Sigmoid colon (tissue), 7 donors: ENCODE measurements around the gene LYPD6B. TPM values are rescaled to one million over a fixed set of nuclear protein-coding genes. Genes with fewer than 3 reads are reported as not detected.

Experiments used
- DNase-seq: peaks from one replicate; pipeline ENCODE4 v3.0.0-alpha.2; 2019
- H3K27ac ChIP-seq, 4 donors: fragments of 200-600 bp; sonication (generic); one replicate each; pipeline ENCODE4 v1.5.1; 2016 to 2019; ENCODE audit warnings: mild to moderate bottlenecking in 1 of 4
- H3K27me3 ChIP-seq, 3 donors: fragments of 200-600 bp; sonication (generic); one replicate each; pipeline ENCODE4 v1.5.1; 2019; ENCODE audit warnings: mild to moderate bottlenecking in 1 of 3
- H3K36me3 ChIP-seq, 4 donors: fragments of 200-600 bp; sonication (generic); one replicate each; pipeline ENCODE4 v1.5.1; 2016 to 2019
- H3K4me1 ChIP-seq, 4 donors: fragments of 200-600 bp; sonication (generic); one replicate each; pipeline ENCODE4 v1.5.1; 2017 to 2019
- H3K4me3 ChIP-seq, 4 donors: fragments of 200-600 bp; sonication (generic); one replicate each; pipeline ENCODE4 v1.5.1; 2017 to 2019; ENCODE audit warnings: mild to moderate bottlenecking in 2 of 4, moderate library complexity in 1 of 4
- H3K9me3 ChIP-seq, 4 donors: fragments of 200-600 bp in 3 of 4; sonication (generic) in 3 of 4; one replicate each; pipeline versions ENCODE4 v1.5.1 to v1.6.1; 2013 to 2019
- CTCF ChIP-seq, 4 experiments: fragments of 450-650 bp in 3 of 4; fragments of 200-600 bp in 1 of 4; IDR thresholded peaks; one replicate each; pipeline ENCODE4 v1.5.1; 2016 to 2019; ENCODE audit warnings: antibody characterized with exemption in 4 of 4, mild to moderate bottlenecking in 3 of 4, moderate library complexity in 2 of 4
- EP300 ChIP-seq, 4 donors: sonication (generic); formaldehyde crosslinking; IDR thresholded peaks; one replicate each; pipeline ENCODE4 v1.6.1; 2017; ENCODE audit warnings: antibody characterized with exemption in 4 of 4
- POLR2A ChIP-seq, 2 donors: fragments of 450-650 bp; IDR thresholded peaks; one replicate each; pipeline ENCODE4 v1.6.1; 2016; ENCODE audit warnings: antibody characterized with exemption in 2 of 2, mild to moderate bottlenecking in 2 of 2, moderate library complexity in 2 of 2
- POLR2AphosphoS5 ChIP-seq, 4 donors: sonication (generic); formaldehyde crosslinking; IDR thresholded peaks; one replicate each; pipeline ENCODE4 v1.6.1; 2017; ENCODE audit warnings: antibody characterized with exemption in 4 of 4
- WGBS, 2 donors: extraction: QIAGEN DNeasy Blood & Tissue Kit; methylation state at CpG; one replicate each; pipeline ENCODE4 v1.1.7; 2013; 5-methylcytosine and 5-hydroxymethylcytosine counted together
- intact Hi-C: fragments of 100-400 bp; cut with DNase I; formaldehyde crosslinking; loops from one replicate; pipeline ENCODE4 v1.15.1; 2023
- polyA plus RNA-seq, 3 donors: library from polyadenylated mRNA; stranded (reverse); fragments of 200-250 nt; gene quantifications; one replicate each; pipeline ENCODE4 v1.2.3, GENCODE V29; 2013
- total RNA-seq, 4 donors: library from RNA; depleted of rRNA; stranded (reverse); fragments of >200 nt; gene quantifications; one replicate each; pipeline ENCODE4 v1.1.0, GENCODE V29; 2016
- donor health status: healthy with polysubstance abuse.
- donor health status: Bipolar disorder and iron deficiency.
- donor health status: healthy.

Gene LYPD6B
- total and polyA plus RNA-seq, 7 donors, result 0.66 to 2.1 (median 1.5) TPM; not detected in 3

- Histone ChIP-seq H3K4me3 (no peak overlapping the region), H3K27ac (no peak overlapping the region), H3K36me3 (no peaks in the 10 kb centered on the region), H3K27me3 (no peaks in the 10 kb centered on the region), H3K9me3 (no peaks in the 10 kb centered on the region), H3K4me1 (no peaks in the 10 kb centered on the region)
- no peak for DNase-seq
- 61 to 84% methylated on average over 3 of the region's 3 CpGs for WGBS, 2 donors
- no peak for TF ChIP-seq POLR2A (IDR thresholded peaks at IDR 0.05)
- no peak for TF ChIP-seq EP300 (IDR thresholded peaks at IDR 0.05)
- TF ChIP-seq POLR2AphosphoS5 (IDR thresholded peaks at IDR 0.05), result no peak
- no peak for TF ChIP-seq CTCF (IDR thresholded peaks at IDR 0.05)
- intact Hi-C loops, result no loop called here
Observed at GRCh38 chr2:149132339-149132738, 93.8 kb downstream of the LYPD6B start.

DNA sequence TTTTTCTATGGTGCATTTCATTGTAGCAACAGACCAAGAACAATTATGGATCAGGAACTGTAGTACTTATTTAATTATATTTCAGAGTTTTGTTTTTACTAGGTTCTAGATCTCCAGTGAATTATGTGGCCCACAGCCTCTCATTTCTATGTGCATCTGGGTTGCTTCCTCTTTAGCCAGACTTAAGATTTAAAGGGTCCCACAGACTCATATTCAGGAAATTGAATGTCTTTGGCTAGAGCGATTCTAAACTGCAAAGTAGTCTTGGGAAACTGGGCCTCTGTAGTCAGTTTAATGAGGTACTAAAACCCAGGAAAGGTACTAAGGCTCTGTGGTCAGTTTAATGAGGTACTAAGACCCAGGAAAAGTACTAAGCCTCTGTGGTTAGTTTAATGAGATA, 94.4 kb downstream of the LYPD6B start:
- Histone ChIP-seq H3K36me3 (no peaks in the 10 kb centered on the region), H3K27me3 (no peaks in the 10 kb centered on the region), H3K27ac (no peak overlapping the region), H3K4me3 (no peak overlapping the region), H3K4me1 (no peaks in the 10 kb centered on the region), H3K9me3 (no peaks in the 10 kb centered on the region)
- no peak for TF ChIP-seq POLR2A (IDR thresholded peaks at IDR 0.05)
- no peak for TF ChIP-seq CTCF (IDR thresholded peaks at IDR 0.05)
- TF ChIP-seq EP300 (IDR thresholded peaks at IDR 0.05), result no peak
- TF ChIP-seq POLR2AphosphoS5 (IDR thresholded peaks at IDR 0.05), result no peak
- DNase-seq, result no peak
- intact Hi-C loops, result no loop called here
- WGBS, 2 donors, result 52 to 94% methylated on average over 1 of the region's 1 CpG

DNA sequence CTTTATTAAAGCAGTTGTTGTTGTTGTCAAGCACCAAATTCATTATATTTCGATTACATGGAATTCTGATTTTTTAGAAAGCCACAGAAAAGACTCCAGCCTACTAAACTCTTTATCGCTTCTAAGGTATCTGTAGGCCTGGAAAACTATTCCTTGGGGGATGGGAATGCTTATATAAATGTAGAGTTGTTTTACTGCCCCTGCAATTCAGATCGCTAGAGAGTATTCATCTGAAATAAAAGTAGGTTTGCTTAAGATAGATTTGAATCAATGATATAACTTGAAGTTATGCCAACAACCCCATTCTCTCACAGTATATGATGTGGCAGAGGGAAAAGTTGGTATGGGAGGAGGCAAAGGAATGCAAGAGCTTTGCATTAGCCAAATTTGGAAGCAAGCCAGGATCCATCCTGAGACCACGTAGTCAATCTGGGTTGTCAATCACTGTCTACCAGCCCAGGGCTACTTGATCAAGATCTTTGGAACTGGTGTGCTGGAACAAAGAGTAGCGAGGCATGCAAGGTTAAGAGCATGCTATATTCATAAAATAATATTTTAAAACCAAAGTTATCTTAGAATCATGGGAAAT, 95.9 kb downstream of the LYPD6B start:
- Histone ChIP-seq H3K36me3 (no peaks in the 10 kb centered on the region), H3K9me3 (no peaks in the 10 kb centered on the region), H3K27ac (no peak overlapping the region), H3K4me1 (no peaks in the 10 kb centered on the region), H3K4me3 (no peak overlapping the region), H3K27me3 (no peaks in the 10 kb centered on the region)
- no peak for TF ChIP-seq EP300 (IDR thresholded peaks at IDR 0.05)
- intact Hi-C loops, result no loop called here
- WGBS, 2 donors, result 33 to 79% methylated on average over 5 of the region's 5 CpGs
- DNase-seq, result no peak

GRCh38 chr2:149136111-149136510, 97.6 kb downstream of the LYPD6B start:
- Histone ChIP-seq H3K27ac (no peak overlapping the region), H3K36me3 (no peaks in the 10 kb centered on the region), H3K4me3 (no peak overlapping the region), H3K27me3 (no peaks in the 10 kb centered on the region), H3K9me3 (no peaks in the 10 kb centered on the region), H3K4me1 (no peaks in the 10 kb centered on the region)
- TF ChIP-seq EP300 (IDR thresholded peaks at IDR 0.05) (no peak), POLR2A (IDR thresholded peaks at IDR 0.05) (no peak), CTCF (IDR thresholded peaks at IDR 0.05) (no peak), POLR2AphosphoS5 (IDR thresholded peaks at IDR 0.05) (no peak)
- no peak for DNase-seq
- intact Hi-C loops, result no loop called here
- 95 to 96% methylated on average over 4 of the region's 4 CpGs for WGBS, 2 donors

DNA sequence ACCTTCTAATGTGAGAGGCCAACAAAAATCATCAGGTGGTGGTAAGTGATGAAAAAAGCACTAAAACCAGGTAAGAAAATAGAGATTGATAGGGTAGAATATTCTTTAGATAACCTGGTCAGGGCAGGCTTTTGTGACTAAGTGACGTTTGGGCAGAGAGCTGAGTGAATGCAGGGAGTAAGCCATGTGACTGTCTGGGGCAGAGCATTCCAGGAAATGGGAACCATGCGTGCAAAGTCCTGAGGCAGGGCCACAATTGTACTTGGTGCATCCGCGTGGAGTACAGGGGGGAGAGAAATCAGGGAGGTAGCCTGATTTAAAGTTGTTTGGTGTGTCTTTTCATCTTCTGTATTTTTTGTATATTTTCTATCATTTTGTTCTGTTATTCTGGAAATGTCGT, 102.5 kb downstream of the LYPD6B start:
- H3K36me3 ChIP-seq, result no peaks in the 10 kb centered on the region
- intact Hi-C loops, result no loop called here
- no peak overlapping the region for H3K4me3 ChIP-seq
- H3K4me1 ChIP-seq, result no peaks in the 10 kb centered on the region
- DNase-seq, result no peak
- H3K27me3 ChIP-seq, result no peaks in the 10 kb centered on the region
- no peaks in the 10 kb centered on the region for H3K9me3 ChIP-seq
- 49 to 77% methylated on average over 5 of the region's 5 CpGs for WGBS, 2 donors
- H3K27ac ChIP-seq, result no peak overlapping the region
- no peak for TF ChIP-seq POLR2AphosphoS5 (IDR thresholded peaks at IDR 0.05)
- TF ChIP-seq EP300 (IDR thresholded peaks at IDR 0.05), result no peak

- no peak for TF ChIP-seq CTCF (IDR thresholded peaks at IDR 0.05)
Observed at GRCh38 chr2:149143734-149144133, 105.2 kb downstream of the LYPD6B start.

More at GRCh38 chr2:149143734-149144133, 105.2 kb downstream of the LYPD6B start:
- DNase-seq, result no peak
- WGBS, 2 donors, result 73 to 78% methylated on average over 1 of the region's 1 CpG
- Histone ChIP-seq H3K36me3 (no peaks in the 10 kb centered on the region), H3K9me3 (no peaks in the 10 kb centered on the region), H3K27me3 (no peaks in the 10 kb centered on the region), H3K4me3 (no peak overlapping the region), H3K4me1 (no peaks in the 10 kb centered on the region), H3K27ac (no peak overlapping the region)
- intact Hi-C loops, result no loop called here
